Common myeloid progenitor, CD34-positive (primary cell): ENCODE results near the gene CD2AP. TPM values are rescaled to one million over a fixed set of nuclear protein-coding genes. Genes with fewer than 3 reads are reported as not detected.

Source experiments
- CTCF ChIA-PET: fragments of 350-600 bp; sonication (Branson Sonifier 250); formaldehyde crosslinking; loops from one replicate; lab custom pipeline; 2021; ENCODE audit warnings: antibody characterized with exemption; lab: Charles Lee
- POLR2A ChIA-PET: fragments of 350-600 bp; sonication (Branson Sonifier 250); formaldehyde crosslinking; loops from one replicate; lab custom pipeline; 2021; ENCODE audit warnings: antibody characterized with exemption; lab: Charles Lee
- DNase-seq, 3 donors: peaks; one replicate each; pipeline versions ENCODE4 v3.0.0 to v3.0.0-alpha.2; 2013
- H3K27ac ChIP-seq, 2 experiments: 1 replicate in 1 of 2; 2 replicates in 1 of 2; pipeline ENCODE4 v1.7.0; 2013; ENCODE audit warnings: inconsistent platforms in 2 of 2, low read length in 2 of 2, mild to moderate bottlenecking in 2 of 2, low read depth in 1 of 2, moderate library complexity in 1 of 2; ENCODE audit not compliant: severe bottlenecking in 2 of 2, insufficient read depth in 1 of 2, poor library complexity in 1 of 2
- H3K27me3 ChIP-seq, 5 experiments: replicated peaks in 2 of 5; 1 replicate in 3 of 5; 2 replicates in 2 of 5; pipeline versions ENCODE4 v1.6.1 to v1.7.0; 2013; ENCODE audit warnings: low read length in 4 of 5, mild to moderate bottlenecking in 2 of 5, moderate library complexity in 2 of 5, inconsistent platforms in 1 of 5; ENCODE audit not compliant: insufficient read depth in 5 of 5, control insufficient read depth in 4 of 5
- H3K36me3 ChIP-seq, 4 experiments: 1 replicate in 2 of 4; 2 replicates in 2 of 4; pipeline versions ENCODE4 v1.6.1 to v1.7.0; 2013; ENCODE audit warnings: low read length in 3 of 4, control low read depth in 1 of 4, mild to moderate bottlenecking in 1 of 4; ENCODE audit not compliant: control insufficient read depth in 4 of 4, insufficient read depth in 4 of 4
- H3K4me1 ChIP-seq, 4 experiments: 1 replicate in 3 of 4; 2 replicates in 1 of 4; pipeline versions ENCODE4 v1.6.1 to v1.7.1; 2013; ENCODE audit warnings: low read length in 3 of 4, mild to moderate bottlenecking in 3 of 4, control low read depth in 1 of 4, inconsistent platforms in 1 of 4, moderate library complexity in 1 of 4; ENCODE audit not compliant: control insufficient read depth in 4 of 4, insufficient read depth in 4 of 4; ENCODE audit errors: control extremely low read depth in 1 of 4
- H3K4me3 ChIP-seq, 7 experiments: 1 replicate in 4 of 7; 2 replicates in 3 of 7; pipeline versions ENCODE4 v1.5.1 to v1.7.0; 2013; ENCODE audit warnings: mild to moderate bottlenecking in 7 of 7, low read length in 6 of 7, moderate library complexity in 6 of 7, inconsistent platforms in 2 of 7, low read depth in 2 of 7, control low read depth in 1 of 7; ENCODE audit not compliant: insufficient read depth in 4 of 7, control insufficient read depth in 1 of 7; ENCODE audit errors: extremely low read depth in 1 of 7
- H3K9me3 ChIP-seq, 5 experiments: 1 replicate in 4 of 5; 2 replicates in 1 of 5; pipeline versions ENCODE4 v1.6.1 to v1.7.1; 2013; ENCODE audit warnings: low read length in 4 of 5, mild to moderate bottlenecking in 2 of 5, inconsistent platforms in 1 of 5, low read depth in 1 of 5, moderate library complexity in 1 of 5; ENCODE audit not compliant: control insufficient read depth in 4 of 5, insufficient read depth in 2 of 5; ENCODE audit errors: control extremely low read depth in 1 of 5
- WGBS: methylation state at CpG from one replicate; pipeline ENCODE4 v1.1.5; 2013; ENCODE audit not compliant: insufficient coverage; 5-methylcytosine and 5-hydroxymethylcytosine counted together
- polyA plus RNA-seq: library from polyadenylated mRNA; unstranded; fragments of 120-200 nt; gene quantifications from one replicate; pipeline ENCODE4 v1.2.1, GENCODE V29; 2013

The CD2AP gene
- polyA plus RNA-seq: 30.9 TPM

- Histone ChIP-seq H3K36me3 (no peaks in the 10 kb centered on the region), H3K4me1 (peaks cover 11 to 36% (median 26%) of the 10 kb centered on the region in 4 experiments), H3K27ac (peak within 1 kb of the TSS; percentile 94 to 96), H3K4me3 (peak within 1 kb of the TSS; percentile 82 to 99 (median 95)), H3K9me3 (no peaks in the 10 kb centered on the region), H3K27me3 (no peaks in the 10 kb centered on the region)
- DNase-seq: peak; percentile 97 to 99 (median 99)
- 1% methylated on average over 67 of the region's 83 CpGs for WGBS
- ChIA-PET POLR2A (interaction anchor here (0.5 to 1.5 kb wide), 5 partner anchors 12 to 123 kb away, joined by 3 to 8 read pairs (median 3); no protein-coding TSS in a partner anchor), CTCF (interaction anchor here (0.6 to 3.4 kb wide), 5 partner anchors 8 to 84 kb away, joined by 3 to 18 read pairs (median 4); no protein-coding TSS in a partner anchor)
These were observed at the start of gene CD2AP for GRCh38 chr6:47477497-47478232. Gene CD2AP (plus strand): TSS chr6:47477789. CDS start chr6:47478245, 456 bp downstream.

GRCh38 chr6:47428288-47428687, 49.3 kb upstream of the CD2AP start:
- Histone ChIP-seq H3K27ac (no peak overlapping the region), H3K4me3 (no peak overlapping the region), H3K27me3 (no peaks in the 10 kb centered on the region), H3K9me3 (peaks cover 6 to 21% (median 9%) of the 10 kb centered on the region in 5 experiments), H3K36me3 (no peaks in the 10 kb centered on the region), H3K4me1 (no peaks in the 10 kb centered on the region)
- ChIA-PET CTCF (no interaction called here), POLR2A (no interaction called here)
- 77% methylated on average over 2 of the region's 2 CpGs for WGBS
- DNase-seq: no peak

DNA sequence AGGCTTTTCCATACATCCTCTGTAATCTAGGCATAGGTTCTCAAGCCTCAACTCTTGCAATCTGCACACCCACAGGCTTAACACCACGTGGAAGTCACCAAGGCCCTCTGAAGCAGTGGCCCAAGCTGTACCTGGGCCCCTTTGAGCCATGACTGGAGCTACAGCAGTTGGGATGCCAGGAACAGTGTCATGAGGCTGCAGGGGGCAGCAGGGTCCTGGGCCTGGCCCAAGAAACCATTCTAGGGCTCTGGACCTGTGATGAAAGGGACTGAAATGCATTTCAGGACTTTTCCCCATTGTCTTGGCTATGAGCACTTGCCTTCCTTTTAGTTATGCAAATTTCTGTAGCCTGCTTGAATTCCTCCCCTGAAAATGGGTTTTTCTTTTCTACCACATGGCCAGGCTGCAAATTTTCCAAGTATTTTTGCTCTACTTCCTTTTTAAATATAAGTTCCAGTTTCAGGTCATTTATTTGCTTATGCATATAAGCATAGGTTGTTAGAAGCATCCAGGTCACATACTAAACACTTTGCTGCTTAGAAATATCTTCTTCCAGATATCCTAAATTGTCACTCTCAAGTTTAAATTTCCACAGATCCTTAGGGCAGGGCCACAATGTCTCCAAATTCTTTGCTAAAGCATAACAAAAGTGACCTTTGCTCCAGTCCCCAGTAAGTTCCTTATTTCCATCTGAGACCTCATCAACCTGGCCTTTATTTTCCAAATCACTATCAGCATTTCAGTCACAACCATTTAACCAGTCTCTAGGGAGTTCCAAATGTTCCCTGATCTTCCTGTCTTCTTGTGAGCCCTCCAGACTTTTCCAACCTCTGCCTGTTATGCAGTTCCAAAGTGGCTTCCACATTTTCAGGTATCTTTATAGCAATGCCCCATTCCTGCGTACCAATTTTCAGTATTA, 48.6 kb upstream of the CD2AP start:
- Histone ChIP-seq H3K27ac (no peak overlapping the region), H3K4me1 (no peaks in the 10 kb centered on the region), H3K27me3 (no peaks in the 10 kb centered on the region), H3K9me3 (peaks cover 6 to 21% (median 9%) of the 10 kb centered on the region in 5 experiments), H3K4me3 (no peak overlapping the region), H3K36me3 (no peaks in the 10 kb centered on the region)
- CTCF ChIA-PET: no interaction called here
- 63% methylated on average over 1 of the region's 2 CpGs for WGBS
- no peak for DNase-seq
- POLR2A ChIA-PET: no interaction called here

DNA sequence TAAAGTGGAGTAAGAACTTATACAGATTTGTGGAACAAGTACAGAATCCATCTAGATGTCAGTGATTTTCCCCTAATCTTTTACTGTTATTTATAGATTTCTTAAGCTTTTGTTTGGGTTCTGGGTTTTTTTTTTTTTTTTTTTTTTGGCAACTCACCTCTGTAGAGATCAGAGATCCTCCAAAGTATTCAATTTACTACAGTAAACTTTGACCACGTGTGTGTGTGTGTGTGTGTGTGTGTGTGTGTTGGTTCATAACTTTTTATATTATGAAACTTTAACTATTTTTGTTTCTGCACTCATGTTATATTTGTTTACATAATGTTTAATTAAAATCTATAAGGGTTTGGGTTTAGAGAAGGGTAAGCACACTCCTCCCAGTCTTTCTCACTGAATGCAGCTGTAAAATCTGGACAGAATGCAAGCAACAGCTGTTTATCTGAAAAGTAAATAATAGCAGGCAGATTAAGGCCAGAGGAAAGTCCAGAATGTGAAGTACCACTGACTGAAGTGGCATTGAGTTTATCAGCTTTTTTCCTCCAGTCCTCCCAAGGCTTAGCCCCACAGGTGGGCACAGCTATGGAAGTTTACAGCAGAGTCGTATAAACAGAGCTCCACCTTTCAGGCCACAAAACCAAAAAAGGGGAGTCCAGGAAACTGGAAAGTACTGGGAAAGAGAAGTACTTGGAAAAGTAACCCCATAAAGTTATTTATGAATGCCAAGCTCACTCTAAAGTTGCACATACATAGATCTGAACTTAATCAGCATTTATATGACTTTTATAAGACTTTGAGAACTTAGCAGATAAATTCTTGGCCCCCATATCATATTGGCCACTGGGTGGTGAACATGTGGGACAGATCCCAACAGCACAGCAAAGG, 43.0 kb upstream of the CD2AP start:
- no peaks in the 10 kb centered on the region for H3K27me3 ChIP-seq
- 100% methylated on average over 1 of the region's 2 CpGs for WGBS
- H3K4me3 ChIP-seq: no peak overlapping the region
- CTCF ChIA-PET: interaction anchor here (0.8 to 1.1 kb wide), 2 partner anchors 117 to 119 kb away, joined by 3 read pairs; no protein-coding TSS in a partner anchor
- no peak for DNase-seq
- POLR2A ChIA-PET: no interaction called here
- no peaks in the 10 kb centered on the region for H3K36me3 ChIP-seq
- H3K4me1 ChIP-seq: peaks cover 4 to 17% (median 7%) of the 10 kb centered on the region in 4 experiments
- H3K9me3 ChIP-seq: peaks cover 0 to 12% (median 1%) of the 10 kb centered on the region in 5 experiments
- no peak overlapping the region for H3K27ac ChIP-seq

DNA sequence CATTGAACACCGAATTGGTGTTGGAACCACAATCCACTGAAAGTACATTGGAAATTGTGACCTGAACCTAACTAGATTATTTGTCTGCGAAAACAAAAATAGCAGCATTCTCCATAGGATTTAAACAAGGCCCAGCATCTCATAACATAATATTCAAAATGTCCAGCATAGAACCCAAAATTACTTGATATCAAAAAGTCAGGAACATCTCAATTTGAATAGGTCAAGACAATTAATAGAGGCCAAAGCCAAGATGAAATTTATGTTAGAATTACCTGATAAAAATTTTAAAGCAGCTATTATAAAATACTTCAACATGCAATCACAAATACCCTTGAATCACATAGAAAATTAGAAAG, 42.4 kb upstream of the CD2AP start:
- Histone ChIP-seq H3K4me1 (peaks cover 4 to 17% (median 7%) of the 10 kb centered on the region in 4 experiments), H3K4me3 (no peak overlapping the region), H3K27me3 (no peaks in the 10 kb centered on the region), H3K36me3 (no peaks in the 10 kb centered on the region), H3K9me3 (peaks cover 0 to 8% (median 1%) of the 10 kb centered on the region in 5 experiments), H3K27ac (no peak overlapping the region)
- DNase-seq: no peak
- no CpG with 5 or more reads among the region's 2 CpGs for WGBS
- POLR2A ChIA-PET: no interaction called here
- CTCF ChIA-PET: interaction anchor here (1.1 kb wide), 1 partner anchor 118 kb away, joined by 3 read pairs; no protein-coding TSS in a partner anchor

GRCh38 chr6:47437592-47437991, 40.0 kb upstream of the CD2AP start:
- Histone ChIP-seq H3K4me3 (no peak overlapping the region), H3K9me3 (peaks cover 0 to 2% (median 0%) of the 10 kb centered on the region in 5 experiments), H3K4me1 (peaks cover 4 to 17% (median 7%) of the 10 kb centered on the region in 4 experiments), H3K36me3 (no peaks in the 10 kb centered on the region), H3K27ac (no peak overlapping the region), H3K27me3 (no peaks in the 10 kb centered on the region)
- ChIA-PET CTCF (no interaction called here), POLR2A (no interaction called here)
- DNase-seq: no peak
- 67% methylated on average over 1 of the region's 4 CpGs for WGBS
